ENCODE data around the gene FBXO42.

- TF ChIP-seq FOXP2 (optimal IDR thresholded peaks at IDR 0.05; ENCODE audit: control extremely low read depth, extremely low read length, insufficient read depth) = no peak
- TF ChIP-seq POLR2AphosphoS5 (IDR thresholded peaks at IDR 0.05; ENCODE audit: borderline replicate concordance, low read depth, low read length) = no peak
Observed at GRCh38 chr1:16233431-16233830, 118.8 kb downstream of the FBXO42 start.
